Lower leg skin (tissue), 4 donors: ENCODE data around the gene ENAH. TPM values are rescaled to one million over a fixed set of nuclear protein-coding genes. Genes with fewer than 3 reads are reported as not detected.

Experiments used
- DNase-seq, 2 donors: peaks; one replicate each; pipeline ENCODE4 v3.0.0-alpha.2; 2019; ENCODE audit warnings: low spot score in 2 of 2
- H3K4me3 ChIP-seq: fragments of 200-600 bp; sonication (generic); 2 replicates; pipeline ENCODE4 v1.5.1; 2017; ENCODE audit warnings: mild to moderate bottlenecking, low read depth; ENCODE audit not compliant: poor library complexity, severe bottlenecking
- CTCF ChIP-seq, 3 donors: fragments of 450-650 bp; IDR thresholded peaks; one replicate each; pipeline ENCODE4 v1.5.1; 2016; ENCODE audit warnings: antibody characterized with exemption in 3 of 3, mild to moderate bottlenecking in 3 of 3, moderate library complexity in 2 of 3
- POLR2A ChIP-seq, 2 donors: fragments of 450-650 bp; IDR thresholded peaks; one replicate each; pipeline ENCODE4 v1.6.1; 2016 to 2017; ENCODE audit warnings: antibody characterized with exemption in 2 of 2, mild to moderate bottlenecking in 1 of 2, moderate library complexity in 1 of 2
- WGBS, 2 donors: methylation state at CpG; one replicate each; pipeline ENCODE4 v1.1.5; 2018; 5-methylcytosine and 5-hydroxymethylcytosine counted together
- intact Hi-C: fragments of 100-400 bp; cut with DNase I; formaldehyde crosslinking; loops from one replicate; pipeline ENCODE4 v1.15.0; 2023; ENCODE audit warnings: low total_unique reads
- total RNA-seq, 4 donors: library from RNA; depleted of rRNA; stranded (reverse); fragments of >200 nt; gene quantifications; one replicate each; pipeline ENCODE4 v1.1.0, GENCODE V29; 2016

The ENAH gene
- total RNA-seq, 4 donors from 2014 or later = 32.5 to 37.4 (median 35.2) TPM

- WGBS, 2 donors = 69 to 77% methylated on average over 1 of the region's 1 CpG
- TF ChIP-seq POLR2A (IDR thresholded peaks at IDR 0.05) (no peak), CTCF (IDR thresholded peaks at IDR 0.05) (no peak)
- intact Hi-C loops = no loop called here
- no peak overlapping the region for H3K4me3 ChIP-seq
- no peak for DNase-seq
These were observed 108.0 kb downstream of the ENAH start for GRCh38 chr1:225544924-225545323.

GRCh38 chr1:225544263-225544662 lies 108.7 kb downstream of the ENAH start:
- no peak overlapping the region for H3K4me3 ChIP-seq
- no peak for DNase-seq
- WGBS, 2 donors = 70 to 78% methylated on average over 1 of the region's 1 CpG
- intact Hi-C loops = no loop called here
- TF ChIP-seq CTCF (IDR thresholded peaks at IDR 0.05) (no peak), POLR2A (IDR thresholded peaks at IDR 0.05) (no peak)

- DNase-seq = no peak
- no peak overlapping the region for H3K4me3 ChIP-seq
- intact Hi-C loops = no loop called here
- no peak for TF ChIP-seq POLR2A (IDR thresholded peaks at IDR 0.05)
- no peak for TF ChIP-seq CTCF (IDR thresholded peaks at IDR 0.05)
These were observed 109.6 kb downstream of the ENAH start for GRCh38 chr1:225543350-225543749.

GRCh38 chr1:225541383-225541782 lies 111.5 kb downstream of the ENAH start:
- H3K4me3 ChIP-seq = no peak overlapping the region
- intact Hi-C loops = no loop called here
- no peak for TF ChIP-seq CTCF (IDR thresholded peaks at IDR 0.05)
- TF ChIP-seq POLR2A (IDR thresholded peaks at IDR 0.05) = no peak
- WGBS, 2 donors = 89 to 90% methylated on average over 9 of the region's 9 CpGs
- no peak for DNase-seq

- DNase-seq = no peak
- intact Hi-C loops = no loop called here
- WGBS, 2 donors = 89 to 92% methylated on average over 4 of the region's 4 CpGs
- no peak overlapping the region for H3K4me3 ChIP-seq
- TF ChIP-seq CTCF (IDR thresholded peaks at IDR 0.05) = no peak
- no peak for TF ChIP-seq POLR2A (IDR thresholded peaks at IDR 0.05)
These were observed 113.3 kb downstream of the ENAH start for GRCh38 chr1:225539575-225539974.

- intact Hi-C loops = no loop called here
- TF ChIP-seq POLR2A (IDR thresholded peaks at IDR 0.05) = no peak
- TF ChIP-seq CTCF (IDR thresholded peaks at IDR 0.05) = no peak
- no peak for DNase-seq
- WGBS, 2 donors = 66 to 78% methylated on average over 1 of the region's 1 CpG
- no peak overlapping the region for H3K4me3 ChIP-seq
These were observed 113.9 kb downstream of the ENAH start for GRCh38 chr1:225539069-225539468.
